ENCODE data around the gene IGFBP7.

DNA sequence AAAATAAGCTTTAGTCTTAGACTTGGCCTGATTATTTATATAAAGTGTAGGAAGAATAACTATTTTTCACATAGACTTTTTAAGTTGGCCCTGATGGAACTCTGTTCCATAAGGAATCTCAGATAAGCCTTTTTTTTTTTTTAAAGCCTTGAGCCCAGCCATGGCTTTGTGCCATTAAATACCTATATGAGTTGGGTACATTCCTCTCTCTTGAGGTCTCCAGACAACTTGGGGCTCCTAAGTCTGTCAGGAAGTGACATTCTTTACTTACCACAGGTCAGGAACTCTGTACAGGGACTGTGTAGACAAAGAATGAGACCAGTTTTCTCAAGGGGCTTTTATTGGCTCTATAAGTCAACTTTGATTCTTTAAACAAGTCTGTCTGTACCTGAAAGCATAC is 27.1 kb upstream of the IGFBP7 start:
- TF ChIP-seq, protein P1, sequence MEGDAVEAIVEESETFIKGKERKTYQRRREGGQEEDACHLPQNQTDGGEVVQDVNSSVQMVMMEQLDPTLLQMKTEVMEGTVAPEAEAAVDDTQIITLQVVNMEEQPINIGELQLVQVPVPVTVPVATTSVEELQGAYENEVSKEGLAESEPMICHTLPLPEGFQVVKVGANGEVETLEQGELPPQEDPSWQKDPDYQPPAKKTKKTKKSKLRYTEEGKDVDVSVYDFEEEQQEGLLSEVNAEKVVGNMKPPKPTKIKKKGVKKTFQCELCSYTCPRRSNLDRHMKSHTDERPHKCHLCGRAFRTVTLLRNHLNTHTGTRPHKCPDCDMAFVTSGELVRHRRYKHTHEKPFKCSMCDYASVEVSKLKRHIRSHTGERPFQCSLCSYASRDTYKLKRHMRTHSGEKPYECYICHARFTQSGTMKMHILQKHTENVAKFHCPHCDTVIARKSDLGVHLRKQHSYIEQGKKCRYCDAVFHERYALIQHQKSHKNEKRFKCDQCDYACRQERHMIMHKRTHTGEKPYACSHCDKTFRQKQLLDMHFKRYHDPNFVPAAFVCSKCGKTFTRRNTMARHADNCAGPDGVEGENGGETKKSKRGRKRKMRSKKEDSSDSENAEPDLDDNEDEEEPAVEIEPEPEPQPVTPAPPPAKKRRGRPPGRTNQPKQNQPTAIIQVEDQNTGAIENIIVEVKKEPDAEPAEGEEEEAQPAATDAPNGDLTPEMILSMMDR (IDR thresholded peaks at IDR 0.05), result no peak
- no peak for TF ChIP-seq POLR2A (IDR thresholded peaks at IDR 0.05)
- TF ChIP-seq POLR2AphosphoS5 (IDR thresholded peaks at IDR 0.05; ENCODE audit: insufficient read depth in 1 of 2, low read depth in 1 of 2), result no peak

Measured in vagina (tissue), 2 donors.